Heart right ventricle (tissue), 16 donors: ENCODE measurements around the gene PTPRM. TPM values are rescaled to one million over a fixed set of nuclear protein-coding genes. Genes with fewer than 3 reads are reported as not detected.
A peak's percentile ranks its signal among the peaks of the same experiment; 100 is the strongest.

Source experiments
- ATAC-seq, 8 donors: fragments of 200-7000 bp; cut with Tn5 transposase; one replicate each; pipeline ENCODE4 v1.9.1; 2020; ENCODE audit warnings: mild to moderate bottlenecking in 8 of 8, moderate library complexity in 8 of 8, moderate number of reproducible peaks in 1 of 8
- DNase-seq, 2 donors: peaks; one replicate each; pipeline ENCODE4 v3.0.0-alpha.2; 2020
- H3K27ac ChIP-seq, 10 donors: fragments of 200-600 bp; sonication (generic) in 2 of 10; one replicate each; pipeline versions ENCODE4 v1.5.0 to v1.8.0; 2020 to 2022; ENCODE audit warnings: mild to moderate bottlenecking in 3 of 10
- H3K27me3 ChIP-seq, 7 donors: fragments of 200-600 bp; one replicate each; pipeline ENCODE4 v1.8.0; 2021 to 2022; ENCODE audit warnings: mild to moderate bottlenecking in 2 of 7
- H3K36me3 ChIP-seq, 9 donors: fragments of 200-600 bp; sonication (generic) in 1 of 9; one replicate each; pipeline versions ENCODE4 v1.5.0 to v1.8.0; 2020 to 2022; ENCODE audit warnings: mild to moderate bottlenecking in 2 of 9
- H3K4me1 ChIP-seq, 9 donors: fragments of 200-600 bp; sonication (generic) in 1 of 9; one replicate each; pipeline versions ENCODE4 v1.5.0 to v1.8.0; 2020 to 2022; ENCODE audit warnings: mild to moderate bottlenecking in 4 of 9
- H3K4me3 ChIP-seq, 10 donors: fragments of 200-600 bp; sonication (generic) in 2 of 10; one replicate each; pipeline versions ENCODE4 v1.5.0 to v1.8.0; 2020 to 2022; ENCODE audit warnings: mild to moderate bottlenecking in 7 of 10, moderate library complexity in 2 of 10
- H3K9me3 ChIP-seq, 11 donors: fragments of 200-600 bp in 10 of 11; sonication (generic) in 2 of 11; one replicate each; pipeline versions ENCODE4 v1.5.0 to v1.8.0; 2013 to 2022; ENCODE audit warnings: mild to moderate bottlenecking in 2 of 11, control low read depth in 1 of 11, moderate library complexity in 1 of 11
- WGBS, 2 donors: extraction: QIAGEN DNeasy Blood & Tissue Kit; methylation state at CpG; one replicate each; pipeline ENCODE4 v1.1.7; 2013; ENCODE audit warnings: inconsistent platforms in 1 of 2; 5-methylcytosine and 5-hydroxymethylcytosine counted together
- intact Hi-C, 10 donors: fragments of 100-400 bp; cut with DNase I; formaldehyde crosslinking; loops; one replicate each; pipeline versions ENCODE4 v1.11.1 to v1.14.2; 2022
- polyA plus RNA-seq, 2 donors: library from polyadenylated mRNA; stranded (reverse); fragments of 200-250 nt; gene quantifications; one replicate each; pipeline ENCODE4 v1.2.3, GENCODE V29; 2013
- total RNA-seq, 10 donors: library from RNA; stranded (reverse); fragmentation: NEBNext Ultra II Directional in 3 of 10; extraction: Animal tissue kit (Norgen Biotek cat#: 25700) in 3 of 10; gene quantifications; one replicate each; pipeline versions ENCODE4 v1.2.1 to v1.2.4, GENCODE V29; 2021 to 2023
- TF ChIP-seq, protein P1 (sequence below), 9 donors: fragments of 200-600 bp; sonication (generic) in 2 of 9; IDR thresholded peaks; one replicate each; pipeline versions ENCODE4 v1.5.0 to v1.8.0; 2021 to 2022; ENCODE audit warnings: antibody characterized with exemption in 9 of 9, mild to moderate bottlenecking in 5 of 9, moderate library complexity in 1 of 9
- donor health status: Arrhythmogenic right ventricular cardiomyopathy.
- donor health status: ischemic (EF 13 %, LVEDD 7.1; RV severe dilation, severe dysfunction).
- donor health status: healthy with polysubstance abuse.
- donor health status: DM: no; HTN: yes; CAD: no.
- donor health status: DM: no; HTN: no; CAD: no.
- donor health status: ischemic (EF 25% LVEDD 6.9; RV normal size, moderate dysfunction).
- donor health status: ischemic (EF 25% LVEDD 5.7; RV mildly dilated, moderate dysfunction).
- donor health status: healthy.
- donor health status: DM: yes; HTN: yes; CAD: no.
- donor health status: Ischemic cardiomyopathy.
- donor health status: ischemic (EF 35%, LVEDD 5.7; RV mildly dilated, moderate dysfunction).
- donor health status: nonischemic (EF 11% LVEDD 7.7; RV severe dilation, severe dysfunction).
- donor health status: DM: yes; HTN: yes; CAD: no.
- donor health status: PGD.
- donor health status: ischemic (EF 29% LVEDD 5.4; RV normal size, mild dysfunction).
- donor health status: nonischemic (EF 23%, LVEDD 6.1; RV moderate dilation, normal function).

The PTPRM gene
- total and polyA plus RNA-seq, 12 donors: 81.7 to 170 (median 132) TPM

DNA sequence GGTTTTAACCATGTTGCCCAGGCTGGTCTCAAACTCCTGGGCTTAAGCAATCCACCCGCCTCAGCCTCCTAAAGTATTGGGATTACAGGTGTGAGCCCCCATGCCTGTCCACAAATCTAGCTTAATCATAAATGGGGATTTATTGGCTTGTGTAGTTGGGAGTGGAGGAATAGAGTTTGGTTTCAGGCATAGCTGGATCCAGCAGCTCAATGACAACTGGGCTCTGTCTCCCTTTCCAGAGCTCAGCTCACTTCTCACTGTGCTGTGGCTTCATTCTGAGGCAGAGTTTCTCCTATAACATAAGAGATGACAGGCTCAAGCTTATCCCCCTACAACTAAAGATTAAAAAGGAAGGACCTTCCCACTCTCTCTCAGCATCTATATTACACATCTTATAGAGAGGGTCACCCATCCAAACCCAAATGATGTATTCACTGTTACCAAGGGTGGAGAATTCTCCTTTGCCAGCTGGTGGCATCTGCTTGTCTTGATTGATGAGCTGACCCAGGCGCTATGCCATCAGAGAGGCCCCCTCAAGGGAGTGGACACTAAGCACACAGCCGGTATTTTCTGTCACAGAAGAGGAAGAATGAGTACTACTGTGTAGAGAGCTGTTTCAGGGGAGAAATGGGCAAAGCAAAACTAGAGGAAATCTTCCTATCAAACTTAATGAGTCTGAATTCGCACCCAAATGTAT lies 280.4 kb downstream of the PTPRM start:
- Histone ChIP-seq H3K36me3 (peaks cover 0 to 7% (median 0%) of the 10 kb centered on the region in 9 donors), H3K27ac (no peak overlapping the region), H3K4me3 (no peak overlapping the region), H3K4me1 (peaks cover 0 to 35% (median 8%) of the 10 kb centered on the region in 9 donors), H3K9me3 (peaks cover 0 to 34% (median 8%) of the 10 kb centered on the region in 11 donors), H3K27me3 (no peaks in the 10 kb centered on the region)
- no peak for DNase-seq
- TF ChIP-seq, protein P1, sequence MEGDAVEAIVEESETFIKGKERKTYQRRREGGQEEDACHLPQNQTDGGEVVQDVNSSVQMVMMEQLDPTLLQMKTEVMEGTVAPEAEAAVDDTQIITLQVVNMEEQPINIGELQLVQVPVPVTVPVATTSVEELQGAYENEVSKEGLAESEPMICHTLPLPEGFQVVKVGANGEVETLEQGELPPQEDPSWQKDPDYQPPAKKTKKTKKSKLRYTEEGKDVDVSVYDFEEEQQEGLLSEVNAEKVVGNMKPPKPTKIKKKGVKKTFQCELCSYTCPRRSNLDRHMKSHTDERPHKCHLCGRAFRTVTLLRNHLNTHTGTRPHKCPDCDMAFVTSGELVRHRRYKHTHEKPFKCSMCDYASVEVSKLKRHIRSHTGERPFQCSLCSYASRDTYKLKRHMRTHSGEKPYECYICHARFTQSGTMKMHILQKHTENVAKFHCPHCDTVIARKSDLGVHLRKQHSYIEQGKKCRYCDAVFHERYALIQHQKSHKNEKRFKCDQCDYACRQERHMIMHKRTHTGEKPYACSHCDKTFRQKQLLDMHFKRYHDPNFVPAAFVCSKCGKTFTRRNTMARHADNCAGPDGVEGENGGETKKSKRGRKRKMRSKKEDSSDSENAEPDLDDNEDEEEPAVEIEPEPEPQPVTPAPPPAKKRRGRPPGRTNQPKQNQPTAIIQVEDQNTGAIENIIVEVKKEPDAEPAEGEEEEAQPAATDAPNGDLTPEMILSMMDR (IDR thresholded peaks at IDR 0.05): no peak
- 84 to 86% methylated on average over 4 of the region's 4 CpGs for whole genome bisulfite sequencing, 2 donors
- ATAC-seq: no peak
- intact Hi-C loops: no loop called here

DNA sequence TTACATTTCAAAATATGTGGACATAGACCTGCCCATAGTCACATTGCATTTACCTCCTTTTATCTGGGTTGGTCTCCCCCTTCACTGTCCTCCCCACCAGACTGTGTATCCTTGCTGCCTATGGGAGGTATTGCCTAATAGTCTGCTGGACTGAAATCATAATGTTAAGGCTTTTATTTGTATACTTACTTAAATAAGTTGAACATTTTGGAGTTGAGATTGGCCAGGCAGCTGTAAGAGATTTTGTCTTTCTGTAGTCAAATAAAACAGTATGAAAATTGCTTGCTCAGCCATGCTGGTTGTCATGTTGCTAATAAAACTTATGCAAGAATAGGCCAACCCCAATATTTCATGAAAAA lies 280.9 kb downstream of the PTPRM start:
- DNase-seq (no peak), ATAC-seq (no peak)
- peaks cover 0 to 7% (median 0%) of the 10 kb centered on the region in 9 donors for H3K36me3 ChIP-seq
- TF ChIP-seq, protein P1 (IDR thresholded peaks at IDR 0.05): no peak
- peaks cover 0 to 34% (median 8%) of the 10 kb centered on the region in 11 donors for H3K9me3 ChIP-seq
- peaks cover 0 to 35% (median 8%) of the 10 kb centered on the region in 9 donors for H3K4me1 ChIP-seq
- intact Hi-C loops: no loop called here
- H3K27me3 ChIP-seq: no peaks in the 10 kb centered on the region
- no peak overlapping the region for H3K4me3 ChIP-seq
- H3K27ac ChIP-seq: no peak overlapping the region

DNA sequence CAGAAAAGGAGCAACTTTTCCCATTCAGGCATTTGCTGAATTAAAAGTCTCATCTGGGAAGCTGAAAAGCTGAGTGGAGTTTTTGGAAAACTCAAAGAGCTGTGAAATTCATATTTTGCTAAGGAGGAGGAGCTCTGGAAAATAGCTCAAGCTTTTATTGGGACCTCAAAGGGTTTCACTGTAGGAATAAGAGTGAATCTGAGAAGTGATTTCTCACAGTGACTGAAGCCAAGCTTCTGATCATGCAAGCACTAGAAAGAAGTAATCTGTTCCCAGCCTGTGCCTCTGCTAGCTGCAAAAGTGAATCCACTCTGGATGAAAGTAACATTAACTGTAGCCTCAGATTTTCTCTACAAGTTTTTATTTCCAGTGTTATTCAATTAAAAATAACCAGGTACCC lies 283.3 kb downstream of the PTPRM start:
- intact Hi-C loops: no loop called here
- Histone ChIP-seq H3K4me3 (no peak overlapping the region), H3K4me1 (peaks cover under 1 to 58% (median 21%) of the 10 kb centered on the region in 9 donors), H3K27ac (no peak overlapping the region), H3K27me3 (no peaks in the 10 kb centered on the region), H3K36me3 (no peaks in the 10 kb centered on the region), H3K9me3 (peaks cover 0 to 19% (median 0%) of the 10 kb centered on the region in 11 donors)
- ATAC-seq (no peak), DNase-seq (no peak)
- TF ChIP-seq, protein P1 (IDR thresholded peaks at IDR 0.05): no peak

DNA sequence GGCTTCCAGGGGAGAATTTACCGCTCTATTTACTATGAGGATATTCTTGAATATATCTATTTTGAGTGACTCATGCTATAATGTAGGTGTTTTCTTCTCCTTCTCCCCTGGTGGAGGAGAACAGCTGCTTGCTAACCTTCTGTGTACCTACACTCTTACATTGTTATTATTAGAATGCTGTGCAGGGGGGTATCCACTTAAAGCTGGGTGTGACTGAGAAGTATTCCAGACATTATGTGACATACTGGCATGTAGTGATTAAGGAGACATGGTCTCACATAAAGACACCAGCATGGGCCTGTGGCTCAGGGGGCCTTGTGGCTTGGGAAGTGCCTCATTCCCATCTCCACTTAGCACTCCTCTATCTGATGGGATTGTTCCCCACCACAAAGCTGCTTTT lies 287.9 kb downstream of the PTPRM start:
- peak; percentile 69 to 97 (median 93) for ATAC-seq
- peak overlapping the region in 8 of 10 donors; percentile 40 to 71 (median 58) for H3K27ac ChIP-seq
- WGBS, 2 donors: 59 to 79% methylated on average over 1 of the region's 1 CpG
- H3K36me3 ChIP-seq: no peaks in the 10 kb centered on the region
- intact Hi-C loops: loop anchor here in 1 of 10 donors (5.0 kb wide), 1 partner anchor 83 kb away; no protein-coding TSS in a partner anchor
- peak; percentile 25 to 48 for DNase-seq
- H3K4me1 ChIP-seq: peaks cover 3 to 62% (median 45%) of the 10 kb centered on the region in 9 donors
- TF ChIP-seq, protein P1 (IDR thresholded peaks at IDR 0.05): peak in 1 of 9 donors; percentile 11
- H3K9me3 ChIP-seq: peaks cover 0 to 14% (median 0%) of the 10 kb centered on the region in 11 donors
- no peak overlapping the region for H3K4me3 ChIP-seq
- H3K27me3 ChIP-seq: no peaks in the 10 kb centered on the region
